DOHH2 (cell line): ENCODE measurements around the gene HS3ST5.
"Not testable (repeated sequence)": the region's sequence is repeated elsewhere in the genome, so short reads cannot be mapped to it uniquely, and the experiment has no call there.

ENCODE experiments used
- H3F3A ChIP-seq: fragments of 200-600 bp; sonication (generic), shearing (Covaris generic); 2 replicates; pipeline ENCODE4 v1.6.0; 2016; ENCODE audit warnings: antibody characterized with exemption, mild to moderate bottlenecking; ENCODE audit not compliant: control insufficient read depth, insufficient read depth
- H3K27ac ChIP-seq: fragments of 200-600 bp; sonication (generic); 2 replicates; pipeline ENCODE4 v1.5.1; 2014; ENCODE audit warnings: low read depth, mild to moderate bottlenecking, low read length, moderate library complexity
- H3K27me3 ChIP-seq: fragments of 200-600 bp; sonication (generic); 2 replicates; pipeline ENCODE4 v1.6.1; 2014; ENCODE audit warnings: mild to moderate bottlenecking, low read length, mixed read lengths; ENCODE audit not compliant: control insufficient read depth
- H3K36me3 ChIP-seq: fragments of 200-600 bp; sonication (generic); 2 replicates; pipeline ENCODE4 v1.6.1; 2014; ENCODE audit warnings: mild to moderate bottlenecking, low read length, moderate library complexity, mixed read lengths; ENCODE audit not compliant: control insufficient read depth
- H3K4me1 ChIP-seq: fragments of 200-600 bp; sonication (generic); 2 replicates; pipeline ENCODE4 v1.6.1; 2014; ENCODE audit warnings: mild to moderate bottlenecking, low read length, mixed read lengths; ENCODE audit not compliant: control insufficient read depth
- H3K4me2 ChIP-seq: fragments of 200-600 bp; sonication (generic); 2 replicates; pipeline ENCODE4 v1.6.0; 2014; ENCODE audit warnings: mild to moderate bottlenecking, low read length, moderate library complexity
- H3K4me3 ChIP-seq: fragments of 200-600 bp; sonication (generic); 2 replicates; pipeline ENCODE4 v1.5.1; 2014; ENCODE audit warnings: mild to moderate bottlenecking, low read length, mixed read lengths
- H3K79me2 ChIP-seq: fragments of 200-600 bp; sonication (generic); 2 replicates; pipeline ENCODE4 v1.6.1; 2014; ENCODE audit warnings: mild to moderate bottlenecking, low read length, mixed read lengths; ENCODE audit not compliant: control insufficient read depth
- H3K9me2 ChIP-seq: fragments of 200-600 bp; sonication (generic); replicated peaks from 2 replicates; pipeline ENCODE4 v1.6.1; 2014; ENCODE audit warnings: mild to moderate bottlenecking, low read length, mixed read lengths; ENCODE audit not compliant: control insufficient read depth
- H3K9me3 ChIP-seq: fragments of 200-600 bp; sonication (generic); 2 replicates; pipeline ENCODE4 v1.6.1; 2014; ENCODE audit warnings: antibody characterized with exemption, low read length, mixed read lengths; ENCODE audit not compliant: control insufficient read depth, insufficient read depth
- H4K20me1 ChIP-seq: fragments of 200-600 bp; sonication (generic); 2 replicates; pipeline ENCODE4 v1.6.0; 2014; ENCODE audit warnings: low read depth, mild to moderate bottlenecking, antibody characterized with exemption, low read length, moderate library complexity; ENCODE audit not compliant: control insufficient read depth, insufficient read depth
- EZH2phosphoT487 ChIP-seq: fragments of 200-600 bp; sonication (generic); IDR thresholded peaks from 2 replicates; pipeline ENCODE4 v1.6.1; 2017; ENCODE audit warnings: borderline replicate concordance, mild to moderate bottlenecking, antibody characterized with exemption, low read length, moderate library complexity, mixed read lengths
- TF ChIP-seq, protein P1 (sequence below): fragments of 200-600 bp; sonication (generic); IDR thresholded peaks from one replicate; pipeline ENCODE4 v1.5.1; 2014; ENCODE audit warnings: antibody characterized with exemption, mild to moderate bottlenecking, low read depth, low read length; ENCODE audit not compliant: poor library complexity, severe bottlenecking

The HS3ST5 gene

DNA sequence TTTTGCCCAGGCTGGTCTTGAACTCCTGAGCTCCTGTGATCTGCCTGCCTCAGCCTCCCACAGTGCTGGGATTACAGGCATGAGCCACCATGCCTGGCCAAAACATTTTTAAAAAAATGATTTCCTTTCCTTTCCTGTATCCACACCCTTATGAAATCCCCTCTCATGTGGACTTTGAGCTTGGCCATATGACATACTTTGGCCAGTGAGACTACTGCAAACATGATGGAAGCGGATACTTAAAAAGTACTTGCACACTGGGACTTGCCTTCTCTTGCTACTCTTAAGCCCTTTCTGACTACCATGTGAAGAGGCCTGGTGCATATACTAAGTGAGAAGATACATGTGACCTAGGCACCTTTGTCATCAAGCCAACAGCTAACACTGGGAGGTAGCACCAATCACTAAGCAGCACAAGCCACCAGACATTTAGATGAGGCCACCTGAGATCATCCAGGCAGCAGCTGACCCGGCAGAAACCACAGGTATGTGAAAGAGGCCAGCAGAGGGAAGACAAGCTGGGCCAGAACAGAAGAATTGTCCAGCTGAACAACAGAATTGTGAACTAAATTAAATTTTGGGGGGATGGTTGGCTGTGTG is 293.4 kb downstream of the HS3ST5 start:
- no peaks in the 10 kb centered on the region for H3K79me2 ChIP-seq
- no peaks in the 10 kb centered on the region for H3K4me1 ChIP-seq
- no peak overlapping the region for H3K4me3 ChIP-seq
- no peaks in the 10 kb centered on the region for H3K36me3 ChIP-seq
- H3K9me2 ChIP-seq = no peaks in the 10 kb centered on the region
- no peaks in the 10 kb centered on the region for H3F3A ChIP-seq
- no peaks in the 10 kb centered on the region for H3K27me3 ChIP-seq
- TF ChIP-seq EZH2phosphoT487 = no peak
- TF ChIP-seq, protein P1, sequence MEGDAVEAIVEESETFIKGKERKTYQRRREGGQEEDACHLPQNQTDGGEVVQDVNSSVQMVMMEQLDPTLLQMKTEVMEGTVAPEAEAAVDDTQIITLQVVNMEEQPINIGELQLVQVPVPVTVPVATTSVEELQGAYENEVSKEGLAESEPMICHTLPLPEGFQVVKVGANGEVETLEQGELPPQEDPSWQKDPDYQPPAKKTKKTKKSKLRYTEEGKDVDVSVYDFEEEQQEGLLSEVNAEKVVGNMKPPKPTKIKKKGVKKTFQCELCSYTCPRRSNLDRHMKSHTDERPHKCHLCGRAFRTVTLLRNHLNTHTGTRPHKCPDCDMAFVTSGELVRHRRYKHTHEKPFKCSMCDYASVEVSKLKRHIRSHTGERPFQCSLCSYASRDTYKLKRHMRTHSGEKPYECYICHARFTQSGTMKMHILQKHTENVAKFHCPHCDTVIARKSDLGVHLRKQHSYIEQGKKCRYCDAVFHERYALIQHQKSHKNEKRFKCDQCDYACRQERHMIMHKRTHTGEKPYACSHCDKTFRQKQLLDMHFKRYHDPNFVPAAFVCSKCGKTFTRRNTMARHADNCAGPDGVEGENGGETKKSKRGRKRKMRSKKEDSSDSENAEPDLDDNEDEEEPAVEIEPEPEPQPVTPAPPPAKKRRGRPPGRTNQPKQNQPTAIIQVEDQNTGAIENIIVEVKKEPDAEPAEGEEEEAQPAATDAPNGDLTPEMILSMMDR = no peak
- H4K20me1 ChIP-seq = no peaks in the 10 kb centered on the region
- no peak overlapping the region for H3K27ac ChIP-seq
- no peak overlapping the region for H3K4me2 ChIP-seq
- no peaks in the 10 kb centered on the region for H3K9me3 ChIP-seq

DNA sequence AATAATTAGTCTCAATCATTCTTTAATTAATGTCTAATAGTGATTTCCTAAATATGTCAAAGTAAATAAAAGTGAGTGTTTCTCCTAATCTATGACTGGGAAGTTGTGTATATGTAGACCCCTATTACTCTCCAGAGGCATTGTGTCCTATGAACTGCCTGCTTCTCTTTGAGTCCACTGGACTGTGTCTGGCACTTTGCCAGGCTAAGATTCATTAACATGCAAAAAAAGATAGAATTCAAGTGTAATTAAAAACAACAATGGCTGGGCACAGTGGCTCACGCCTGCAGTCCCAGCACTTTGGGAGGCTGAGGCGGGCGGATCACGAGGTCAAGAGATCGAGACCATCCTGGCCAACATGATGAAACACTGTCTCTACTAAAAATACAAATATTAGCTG is 298.3 kb downstream of the HS3ST5 start:
- H3F3A ChIP-seq, H3K27me3 ChIP-seq, H3K36me3 ChIP-seq, H3K9me3 ChIP-seq, H3K27ac ChIP-seq, H3K4me1 ChIP-seq, H4K20me1 ChIP-seq, H3K4me3 ChIP-seq, H3K9me2 ChIP-seq, H3K79me2 ChIP-seq, H3K4me2 ChIP-seq: not testable (repeated sequence)

DNA sequence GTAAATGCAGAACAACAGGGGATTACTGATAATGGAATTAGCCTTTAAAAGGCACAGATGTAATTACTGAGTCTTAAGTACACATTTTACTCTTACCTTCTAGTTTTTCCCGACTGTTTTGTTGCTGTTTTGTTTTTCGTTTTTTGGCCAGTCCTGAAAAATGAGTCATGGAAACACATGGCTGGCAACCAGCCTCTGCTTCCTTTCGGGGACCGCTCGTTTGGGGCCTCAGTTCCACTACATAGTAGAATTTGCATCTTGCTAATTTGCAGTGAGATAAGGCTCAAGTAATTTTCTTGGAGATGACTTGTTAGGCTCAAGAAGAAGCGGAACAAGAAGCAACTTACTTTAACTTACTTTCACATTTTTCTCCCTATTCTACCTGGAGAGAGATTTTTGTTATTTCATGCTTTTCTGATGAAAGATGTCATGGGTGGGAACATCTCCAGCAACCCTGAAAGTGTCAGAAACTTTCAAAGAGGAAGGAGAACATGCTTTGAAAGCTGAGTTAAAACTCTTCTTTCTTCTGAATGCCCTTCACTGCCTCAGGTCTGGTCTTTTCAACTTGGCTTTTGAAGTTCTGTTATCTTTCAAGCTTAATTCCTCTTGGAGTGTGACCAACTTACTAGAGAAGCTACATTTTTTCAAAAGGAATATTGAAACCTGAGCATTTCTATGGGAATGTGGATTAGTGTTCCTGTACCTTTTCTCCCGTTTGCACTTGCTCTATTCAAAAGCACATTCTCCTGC is 300.4 kb downstream of the HS3ST5 start:
- Histone ChIP-seq H4K20me1 (no peaks in the 10 kb centered on the region), H3K9me3 (no peaks in the 10 kb centered on the region), H3F3A (no peaks in the 10 kb centered on the region), H3K79me2 (no peaks in the 10 kb centered on the region), H3K4me1 (no peaks in the 10 kb centered on the region), H3K9me2 (no peaks in the 10 kb centered on the region), H3K4me2 (no peak overlapping the region), H3K27ac (no peak overlapping the region), H3K36me3 (no peaks in the 10 kb centered on the region), H3K27me3 (no peaks in the 10 kb centered on the region), H3K4me3 (no peak overlapping the region)
- no peak for TF ChIP-seq EZH2phosphoT487
- TF ChIP-seq, protein P1 = no peak

DNA sequence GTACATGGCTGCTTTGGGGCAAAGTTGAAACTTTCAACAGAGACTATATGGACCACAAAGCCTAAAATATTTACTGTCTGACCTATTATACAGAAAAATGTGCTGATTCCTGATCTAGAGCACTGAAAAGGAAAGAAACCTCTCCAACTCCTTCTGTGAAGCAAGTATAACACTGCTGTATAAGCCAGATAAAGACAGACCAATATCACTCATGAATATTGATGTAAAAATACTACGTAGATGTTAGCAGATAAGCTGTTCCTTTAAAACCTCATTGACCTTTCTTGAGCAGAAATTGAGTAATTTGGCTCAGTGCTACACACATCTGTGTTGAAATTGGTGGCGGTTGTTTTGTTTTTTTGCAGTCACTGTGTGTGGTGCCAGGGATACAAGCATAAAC is 302.0 kb downstream of the HS3ST5 start:
- Histone ChIP-seq H3K9me2 (no peaks in the 10 kb centered on the region), H3K9me3 (no peaks in the 10 kb centered on the region), H3K4me3 (no peak overlapping the region), H3K27me3 (no peaks in the 10 kb centered on the region), H3K27ac (no peak overlapping the region), H3K4me2 (no peak overlapping the region), H4K20me1 (no peaks in the 10 kb centered on the region), H3K4me1 (no peaks in the 10 kb centered on the region), H3F3A (no peaks in the 10 kb centered on the region), H3K36me3 (no peaks in the 10 kb centered on the region), H3K79me2 (no peaks in the 10 kb centered on the region)
- TF ChIP-seq, protein P1 = no peak
- no peak for TF ChIP-seq EZH2phosphoT487
